Measurements from ENCODE around the gene PDX1. TPM values are rescaled to one million over a fixed set of nuclear protein-coding genes. Genes with fewer than 3 reads are reported as not detected.

The PDX1 gene
- total RNA-seq, 1 experiment from 2014 or later: 1.7 TPM

- TF ChIP-seq YY1 (IDR thresholded peaks at IDR 0.05; ENCODE audit: extremely low read depth, insufficient replicate concordance, low read depth, low read length) (no peak), SIN3A (IDR thresholded peaks at IDR 0.05; ENCODE audit: low read depth) (no peak), ZBTB33 (IDR thresholded peaks at IDR 0.05; ENCODE audit: extremely low read depth, insufficient replicate concordance, low read length) (no peak), ATF3 (IDR thresholded peaks at IDR 0.05) (no peak), POLR2A (IDR thresholded peaks at IDR 0.05; ENCODE audit: borderline replicate concordance, extremely low read depth, insufficient read depth, insufficient read length) (no peak), ELF1 (IDR thresholded peaks at IDR 0.05; ENCODE audit: borderline replicate concordance, low read depth) (no peak), ZFX (IDR thresholded peaks at IDR 0.05) (no peak)
These were observed 40.2 kb downstream of the PDX1 start (continued) for GRCh38 chr13:27959976-27960361.

- H3K4me1 ChIP-seq (ENCODE audit: control insufficient read depth in 1 of 2, insufficient read depth in 2 of 2, low read length in 2 of 2): peaks cover 3 to 6% of the 10 kb centered on the region in 2 experiments; a peak in 1 of 4 replicates
- no peaks in the 10 kb centered on the region for H4K20me1 ChIP-seq (ENCODE audit: insufficient read depth)
- peak; percentile 87 for ATAC-seq
- RAD21 ChIA-PET (ENCODE audit: low non-redundant PET in 1 of 2, low total read pairs in 2 of 2, uncharacterized antibody in 2 of 2, unreplicated experiment in 2 of 2): no interaction called here
- no peaks in the 10 kb centered on the region for H3K9me2 ChIP-seq (ENCODE audit: insufficient read depth)
- no peak for DNase-seq (ENCODE audit: low read depth, low spot score)
- no TSS peak for BruUV-seq (replicated peaks)
- peak overlapping the region; percentile 37 for H3K4me2 ChIP-seq (ENCODE audit: low read length)
- peaks cover 0 to 4% of the 10 kb centered on the region in 2 experiments; a peak in 1 of 4 replicates for H3K36me3 ChIP-seq (ENCODE audit: control insufficient read depth in 1 of 2, insufficient read depth in 2 of 2, low read length in 2 of 2)
- no peak overlapping the region for H2AFZ ChIP-seq (ENCODE audit: low read depth, low read length, poor library complexity, severe bottlenecking)
- CTCF ChIA-PET: no interaction called here
- no peaks in the 10 kb centered on the region for H3K27me3 ChIP-seq (ENCODE audit: insufficient read depth, low read length)
- no peak overlapping the region for H3K27ac ChIP-seq (ENCODE audit: low read depth, low read length)
- 0 out of 2 replicates have a peak overlapping the region, but pooled peaks have one; percentile 0 for H3K9ac ChIP-seq (ENCODE audit: low read length)
- TF ChIP-seq CTCF (IDR thresholded peaks at IDR 0.05 in 2 of 3, conservative IDR thresholded peaks at IDR 0.05 in 1 of 3; ENCODE audit: borderline replicate concordance in 1 of 3, insufficient read depth in 1 of 3, low read depth in 2 of 3, low read length in 2 of 3) (peak; percentile 27 to 55 (median 48); a peak in 5 of 6 replicates), TCF7L2 (IDR thresholded peaks at IDR 0.05; ENCODE audit: borderline replicate concordance, extremely low read depth, insufficient read depth, insufficient read length) (no peak), RAD21 (IDR thresholded peaks at IDR 0.05; ENCODE audit: low read depth) (peak; percentile 43)
- H3K4me3 ChIP-seq (replicated peaks in 1 of 2; ENCODE audit: low read depth in 1 of 2, low read length in 2 of 2): no peak overlapping the region
- intact Hi-C loops (cut with micrococcal nuclease): no loop called here
- H3K9me3 ChIP-seq (ENCODE audit: control insufficient read depth in 1 of 2, insufficient read depth in 1 of 2, low read depth in 1 of 2, low read length in 2 of 2): no peaks in the 10 kb centered on the region
- peaks cover 10% of the 10 kb centered on the region for H3K79me2 ChIP-seq (ENCODE audit: insufficient read depth, low read length)
- POLR2A ChIA-PET: no interaction called here
These were observed 40.8 kb downstream of the PDX1 start for GRCh38 chr13:27960362-27961226.

All from HCT116 (cell line).